GM19452 (cell line): ENCODE data around the gene IL22RA1.

Experiments
- ATAC-seq: cut with Tn5 transposase; IDR thresholded peaks from one replicate; pipeline ENCODE4 v1.9.1; 2021; ENCODE audit not compliant: unreplicated experiment

The IL22RA1 gene

GRCh38 chr1:24100945-24101737, 41.8 kb downstream of the IL22RA1 start:
- no peak for ATAC-seq

GRCh38 chr1:24098943-24099638, 43.8 kb downstream of the IL22RA1 start:
- no peak for ATAC-seq

GRCh38 chr1:24098102-24098501, 44.8 kb downstream of the IL22RA1 start:
- no peak for ATAC-seq

- no peak for ATAC-seq
Observed at GRCh38 chr1:24097663-24098062, 45.3 kb downstream of the IL22RA1 start.

GRCh38 chr1:24096739-24097103, 46.2 kb downstream of the IL22RA1 start:
- ATAC-seq: no peak

- no peak for ATAC-seq
Observed at GRCh38 chr1:24096009-24096738, 46.8 kb downstream of the IL22RA1 start.

- no peak for ATAC-seq
Observed at GRCh38 chr1:24095140-24095859, 47.6 kb downstream of the IL22RA1 start.

- no peak for ATAC-seq
Observed at GRCh38 chr1:24094554-24094953, 48.4 kb downstream of the IL22RA1 start.

- ATAC-seq: no peak
Observed at GRCh38 chr1:24093732-24094131, 49.2 kb downstream of the IL22RA1 start.

GRCh38 chr1:24092979-24093378, 50.0 kb downstream of the IL22RA1 start:
- no peak for ATAC-seq

GRCh38 chr1:24091971-24092482, 50.9 kb downstream of the IL22RA1 start:
- ATAC-seq: no peak

- ATAC-seq: no peak
Observed at GRCh38 chr1:24090736-24091135, 52.2 kb downstream of the IL22RA1 start.

- ATAC-seq: no peak
Observed at GRCh38 chr1:24089743-24090555, 53.0 kb downstream of the IL22RA1 start.

GRCh38 chr1:24089027-24089742, 53.8 kb downstream of the IL22RA1 start:
- no peak for ATAC-seq

GRCh38 chr1:24086466-24086865, 56.5 kb downstream of the IL22RA1 start:
- no peak for ATAC-seq

GRCh38 chr1:24085546-24085945, 57.4 kb downstream of the IL22RA1 start:
- ATAC-seq: no peak

GRCh38 chr1:24085007-24085406, 57.9 kb downstream of the IL22RA1 start:
- no peak for ATAC-seq

- no peak for ATAC-seq
Observed at GRCh38 chr1:24084050-24084449, 58.9 kb downstream of the IL22RA1 start.

GRCh38 chr1:24082372-24082771, 60.6 kb downstream of the IL22RA1 start:
- no peak for ATAC-seq
